ENCODE results near the gene GSE1.

GRCh38 chr16:85579191-85579590 lies 33.9 kb upstream of the GSE1 start:
- TF ChIP-seq CTCF (IDR thresholded peaks at IDR 0.05), result no peak
- TF ChIP-seq POLR2A (IDR thresholded peaks at IDR 0.05), result no peak
